Adipose tissue (tissue), 3 donors: ENCODE data around the gene IQCM. TPM values are rescaled to one million over a fixed set of nuclear protein-coding genes. Genes with fewer than 3 reads are reported as not detected.

Source experiments
- H3K27ac ChIP-seq: one replicate; pipeline ENCODE4 v1.5.1; 2013; ENCODE audit warnings: low read depth, low read length
- WGBS, 3 donors: extraction: QIAGEN DNeasy Blood & Tissue Kit; methylation state at CpG; one replicate each; pipeline ENCODE4 v1.1.7; 2013; 5-methylcytosine and 5-hydroxymethylcytosine counted together
- polyA plus RNA-seq, 3 donors: library from polyadenylated mRNA; stranded (reverse); fragments of 200-250 nt; gene quantifications; one replicate each; pipeline ENCODE4 v1.2.3, GENCODE V29; 2013
- donor health status: healthy with polysubstance abuse.
- donor health status: Bipolar disorder and iron deficiency.
- donor health status: healthy.

IQCM gene
- polyA plus RNA-seq, 3 donors = not detected

- H3K27ac ChIP-seq = no peak overlapping the region
- 78 to 84% (median 79%) methylated on average over 4 of the region's 4 CpGs for WGBS, 3 donors
Measured at GRCh38 chr4:149788300-149788699, 27.3 kb downstream of the IQCM start.

DNA sequence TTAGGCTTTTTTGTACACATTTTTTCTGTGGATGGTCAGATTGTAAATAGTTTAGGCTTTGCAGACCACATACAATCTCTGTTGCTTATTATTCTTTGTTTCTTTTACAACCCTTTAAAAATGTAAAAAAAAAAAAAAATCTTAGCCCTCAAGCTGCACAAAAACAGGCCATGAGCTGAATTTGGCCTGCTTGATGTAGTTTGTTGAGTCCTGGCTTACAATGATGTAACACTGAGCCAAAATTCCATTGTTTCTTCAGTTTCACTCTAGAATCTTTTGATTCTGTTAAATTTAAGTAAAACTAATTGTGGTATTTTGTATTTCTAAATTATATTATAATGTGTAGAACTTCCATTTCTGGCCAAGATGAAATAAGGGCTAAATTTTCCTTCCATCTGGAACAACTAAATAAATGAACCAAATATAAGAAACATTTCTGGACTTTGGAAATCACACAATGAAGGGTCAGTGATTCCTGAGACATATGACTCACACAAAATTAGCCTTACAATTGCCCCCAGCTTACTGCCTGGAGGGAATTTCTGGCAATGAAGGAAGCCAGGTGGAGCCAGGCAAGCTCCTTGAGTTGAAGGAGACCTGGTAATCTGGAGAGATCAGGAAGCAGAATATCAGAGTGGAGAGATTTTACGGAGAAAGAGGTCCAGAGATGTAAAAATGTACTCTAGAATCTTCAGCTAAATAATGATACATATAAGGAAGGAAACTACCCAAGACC, 29.8 kb downstream of the IQCM start:
- H3K27ac ChIP-seq = no peak overlapping the region
- WGBS, 3 donors = 76 to 95% (median 80%) methylated on average over 1 of the region's 1 CpG

GRCh38 chr4:149784018-149784417, 31.6 kb downstream of the IQCM start:
- 65 to 88% (median 87%) methylated on average over 2 of the region's 2 CpGs for WGBS, 3 donors
- no peak overlapping the region for H3K27ac ChIP-seq

DNA sequence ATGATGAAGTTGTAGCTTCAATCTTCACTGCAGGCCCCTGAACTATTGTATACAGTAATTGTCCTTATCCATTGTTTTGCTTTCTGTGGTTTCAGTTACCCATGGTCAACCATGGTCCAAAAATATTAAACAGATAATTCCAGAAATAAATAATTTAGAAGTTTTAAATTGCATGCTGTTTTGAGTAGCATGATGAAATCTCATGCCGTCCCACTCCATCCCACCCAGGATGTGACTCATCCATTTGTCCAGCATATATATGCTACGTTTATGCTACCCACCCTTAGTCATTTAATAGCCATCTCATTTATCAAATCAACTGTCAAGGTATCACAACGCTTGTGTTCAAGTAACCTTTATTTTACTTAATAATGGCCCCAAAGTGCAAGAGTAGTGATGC, 34.5 kb downstream of the IQCM start:
- H3K27ac ChIP-seq = no peak overlapping the region
- WGBS, 3 donors = 60 to 65% (median 64%) methylated on average over 3 of the region's 3 CpGs

DNA sequence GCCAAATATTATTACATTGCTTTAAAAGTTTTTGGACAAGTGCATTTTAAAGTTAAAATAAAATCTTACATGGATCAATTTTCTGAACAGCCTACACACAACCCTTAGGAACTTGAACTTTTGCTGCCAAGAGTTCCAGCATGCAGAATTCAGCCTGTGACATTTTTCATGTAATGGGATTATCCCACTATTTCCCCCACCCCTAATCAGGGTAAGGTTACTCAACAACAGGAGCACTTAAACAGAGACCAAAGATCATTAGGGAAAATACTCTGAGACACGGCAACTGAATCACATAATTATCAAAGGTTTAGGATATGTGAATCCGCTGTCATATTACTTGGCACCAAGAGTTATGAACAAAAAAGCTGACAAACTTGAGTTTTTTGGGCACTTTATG, 47.2 kb downstream of the IQCM start:
- 79 to 96% (median 81%) methylated on average over 2 of the region's 2 CpGs for WGBS, 3 donors
- H3K27ac ChIP-seq = no peak overlapping the region

DNA sequence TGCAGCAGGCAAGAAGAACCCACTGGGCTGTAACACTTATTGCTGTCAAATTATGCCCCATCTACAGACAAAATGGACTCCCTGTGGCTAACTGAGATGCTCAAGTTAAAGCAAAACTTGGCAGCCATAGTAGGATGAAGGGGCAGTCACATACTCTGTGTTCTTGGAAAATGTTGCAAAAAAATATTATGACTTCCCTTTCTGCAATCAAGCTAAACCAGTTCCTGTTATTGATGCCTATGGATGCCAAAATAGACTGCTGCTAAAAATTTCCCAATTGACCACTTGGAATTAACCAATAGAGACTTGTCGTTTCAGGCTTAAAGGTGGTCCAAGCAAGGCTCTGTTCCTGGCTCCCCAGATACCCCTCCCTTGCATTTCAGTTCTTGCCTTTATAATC, 49.5 kb downstream of the IQCM start:
- WGBS, 3 donors = 65 to 80% (median 72%) methylated on average over 1 of the region's 1 CpG
- H3K27ac ChIP-seq = no peak overlapping the region

DNA sequence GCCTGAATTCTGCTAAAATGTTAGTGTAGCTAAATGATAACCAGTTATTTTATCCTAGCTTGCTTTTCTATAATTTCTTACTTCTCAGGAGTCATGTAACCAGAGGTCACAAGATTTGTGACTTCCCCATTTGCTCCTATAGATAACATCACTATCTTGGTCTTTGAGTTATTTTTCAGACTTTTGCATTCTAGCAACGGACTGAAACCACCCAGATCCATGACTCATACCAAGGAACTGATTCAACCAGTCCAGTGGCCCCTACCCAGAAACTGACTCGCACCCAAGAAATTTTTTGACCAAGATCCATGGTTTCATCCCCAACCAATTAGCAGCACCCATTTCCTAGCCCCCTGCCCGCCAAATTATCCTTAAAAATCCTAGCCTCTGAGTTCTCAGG, 50.0 kb downstream of the IQCM start:
- 59 to 64% (median 62%) methylated on average over 3 of the region's 3 CpGs for WGBS, 3 donors

GRCh38 chr4:149755969-149756368, 59.7 kb downstream of the IQCM start:
- WGBS, 3 donors = 38 to 94% (median 90%) methylated on average over 2 of the region's 2 CpGs
- no peak overlapping the region for H3K27ac ChIP-seq

More for the DNA sequence above, 50.0 kb downstream of the IQCM start:
- no peak overlapping the region for H3K27ac ChIP-seq

DNA sequence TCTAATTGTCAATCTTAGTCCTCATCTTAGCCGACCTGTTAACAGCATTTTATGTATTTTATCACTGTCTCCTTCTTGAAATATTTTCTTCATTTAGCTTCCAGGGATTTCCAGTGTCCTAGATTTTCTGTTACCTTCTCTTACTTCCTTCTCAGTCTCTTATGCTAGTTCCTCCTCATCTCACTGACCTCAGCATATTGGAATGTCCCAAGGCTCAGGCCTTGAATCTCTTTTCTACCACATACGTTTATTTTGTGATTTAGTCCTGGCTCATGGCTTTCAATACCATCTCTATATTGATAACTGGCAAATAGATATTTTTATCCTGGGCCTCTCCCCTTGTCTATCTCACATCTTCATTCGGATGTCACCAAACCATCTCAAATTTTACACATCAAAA, 61.1 kb downstream of the IQCM start:
- WGBS, 3 donors = 61 to 78% (median 73%) methylated on average over 3 of the region's 3 CpGs
- H3K27ac ChIP-seq = no peak overlapping the region

- WGBS, 3 donors = 48 to 56% (median 55%) methylated on average over 2 of the region's 2 CpGs
- no peak overlapping the region for H3K27ac ChIP-seq
Measured at GRCh38 chr4:149752729-149753128, 62.9 kb downstream of the IQCM start.

- 63 to 83% (median 76%) methylated on average over 4 of the region's 4 CpGs for WGBS, 3 donors
- no peak overlapping the region for H3K27ac ChIP-seq
Measured at GRCh38 chr4:149751174-149751573, 64.5 kb downstream of the IQCM start.

- H3K27ac ChIP-seq = no peak overlapping the region
- 90 to 94% (median 92%) methylated on average over 1 of the region's 1 CpG for WGBS, 3 donors
Measured at GRCh38 chr4:149749784-149750183, 65.9 kb downstream of the IQCM start.

- H3K27ac ChIP-seq = no peak overlapping the region
- 62 to 78% (median 71%) methylated on average over 2 of the region's 2 CpGs for WGBS, 3 donors
Measured at GRCh38 chr4:149747646-149748045, 68.0 kb downstream of the IQCM start.

GRCh38 chr4:149746276-149746675, 69.4 kb downstream of the IQCM start:
- whole genome bisulfite sequencing, 3 donors = 68 to 77% (median 75%) methylated on average over 1 of the region's 1 CpG
- H3K27ac ChIP-seq = no peak overlapping the region

DNA sequence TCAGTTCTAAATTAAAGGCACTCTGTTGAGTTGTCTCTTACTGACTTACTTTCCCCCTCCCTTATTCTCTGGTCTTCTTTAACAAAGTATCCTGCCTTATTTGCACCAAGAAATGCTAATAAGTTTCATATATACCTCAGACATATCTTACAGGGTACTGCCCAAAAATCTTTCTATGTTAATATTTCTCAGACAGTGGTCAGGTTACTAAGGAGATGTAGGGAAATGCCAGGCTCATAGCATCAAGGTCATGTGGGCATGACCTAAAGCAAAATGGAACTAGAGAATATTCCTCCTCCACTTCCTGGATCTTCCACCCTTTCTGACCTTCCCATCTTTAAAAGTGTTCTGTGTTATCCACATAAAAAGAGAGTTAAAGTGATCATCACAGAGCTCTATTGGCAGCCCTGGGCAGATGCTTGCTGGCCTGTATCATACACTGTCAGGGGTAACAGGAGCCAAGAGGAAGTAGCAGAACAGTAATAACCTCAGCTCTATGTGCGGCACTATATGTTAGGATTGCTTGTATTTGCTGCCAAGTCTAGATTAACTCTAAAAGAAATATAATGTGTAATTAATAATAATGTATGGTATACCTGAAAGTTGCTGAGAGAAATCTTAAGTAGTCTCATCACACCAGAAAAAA, 74.3 kb downstream of the IQCM start:
- 72 to 85% (median 74%) methylated on average over 1 of the region's 1 CpG for WGBS, 3 donors
- no peak overlapping the region for H3K27ac ChIP-seq

DNA sequence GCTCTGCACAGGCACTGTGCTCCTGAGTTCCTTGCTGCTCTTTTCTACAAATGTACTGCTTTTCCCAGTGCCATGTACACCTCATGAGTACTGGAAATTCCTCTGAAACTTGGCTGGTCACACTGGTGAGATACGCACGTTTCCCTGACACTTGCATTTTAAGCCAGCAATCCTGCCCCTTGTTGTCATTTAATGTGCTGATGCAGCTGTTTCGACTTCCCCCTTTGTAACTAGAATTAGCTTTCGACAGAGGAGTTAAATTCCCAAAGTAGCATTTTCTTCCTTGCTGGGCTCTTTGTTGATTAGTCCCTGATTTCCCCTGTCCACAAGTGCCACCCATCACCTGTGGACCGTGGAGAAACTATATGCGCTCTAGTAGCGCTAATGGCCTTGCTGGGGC, 77.5 kb downstream of the IQCM start:
- WGBS, 3 donors = 65 to 78% (median 72%) methylated on average over 7 of the region's 7 CpGs
- H3K27ac ChIP-seq = no peak overlapping the region

- WGBS, 3 donors = 73 to 82% (median 76%) methylated on average over 3 of the region's 3 CpGs
Measured at GRCh38 chr4:149735796-149736195, 79.8 kb downstream of the IQCM start.

GRCh38 chr4:149728444-149728843, 87.2 kb downstream of the IQCM start:
- WGBS, 3 donors = 83 to 93% (median 88%) methylated on average over 1 of the region's 1 CpG
- H3K27ac ChIP-seq = no peak overlapping the region

More at GRCh38 chr4:149735796-149736195, 79.8 kb downstream of the IQCM start:
- H3K27ac ChIP-seq = no peak overlapping the region

- 33 to 60% (median 38%) methylated on average over 1 of the region's 1 CpG for WGBS, 3 donors
Measured at GRCh38 chr4:149727663-149728062, 88.0 kb downstream of the IQCM start.

DNA sequence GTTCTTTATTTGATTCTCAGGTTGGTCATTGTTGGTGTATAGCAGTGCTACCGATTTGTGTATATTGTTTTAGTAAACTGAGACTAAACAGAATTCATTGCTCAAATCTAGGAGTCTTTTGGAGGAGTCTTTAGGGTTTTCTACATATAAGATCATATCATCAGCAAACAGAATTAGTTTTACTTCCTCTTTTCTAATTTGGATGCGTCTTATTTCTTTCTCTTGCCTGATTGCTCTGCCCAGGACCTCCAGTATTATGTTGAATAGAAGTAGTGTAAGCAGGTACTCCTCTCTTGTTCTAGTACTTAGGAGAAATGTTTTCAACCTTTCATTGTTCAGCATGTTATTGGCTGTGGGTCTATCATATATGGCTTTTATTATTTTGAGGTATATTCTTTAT, 92.6 kb downstream of the IQCM start:
- H3K27ac ChIP-seq = no peak overlapping the region
- WGBS, 3 donors = 73 to 79% (median 76%) methylated on average over 2 of the region's 2 CpGs

More at GRCh38 chr4:149727663-149728062, 88.0 kb downstream of the IQCM start:
- H3K27ac ChIP-seq = no peak overlapping the region
